Colonic mucosa (tissue), 4 donors: ENCODE data around the gene CACNA1S. TPM values are rescaled to one million over a fixed set of nuclear protein-coding genes. Genes with fewer than 3 reads are reported as not detected.

Source experiments
- DNase-seq: peaks from one replicate; pipeline ENCODE4 v3.0.0-alpha.2; 2020
- H3K27ac ChIP-seq: fragments of 200-600 bp; one replicate; pipeline ENCODE4 v1.8.0; 2021
- H3K27me3 ChIP-seq: fragments of 200-600 bp; one replicate; pipeline ENCODE4 v1.8.0; 2021
- H3K36me3 ChIP-seq: fragments of 200-600 bp; one replicate; pipeline ENCODE4 v1.8.0; 2021
- H3K4me1 ChIP-seq: fragments of 200-600 bp; one replicate; pipeline ENCODE4 v1.8.0; 2021; ENCODE audit warnings: mild to moderate bottlenecking
- H3K4me3 ChIP-seq: fragments of 200-600 bp; one replicate; pipeline ENCODE4 v1.8.0; 2021
- H3K9ac ChIP-seq, 2 donors: one replicate each; pipeline ENCODE4 v1.7.0; 2013; ENCODE audit warnings: control low read depth in 2 of 2, low read depth in 2 of 2, low read length in 2 of 2
- H3K9me3 ChIP-seq: fragments of 200-600 bp; one replicate; pipeline ENCODE4 v1.8.0; 2021
- CTCF ChIP-seq: fragments of 200-600 bp; IDR thresholded peaks from one replicate; pipeline ENCODE4 v1.8.0; 2022; ENCODE audit warnings: antibody characterized with exemption, mild to moderate bottlenecking
- intact Hi-C: fragments of 100-400 bp; cut with DNase I; formaldehyde crosslinking; loops from one replicate; pipeline ENCODE4 v1.14.1; 2022
- total RNA-seq, 2 donors: library from RNA; stranded (reverse); fragmentation: NEBNext Ultra II Directional in 1 of 2; extraction: Animal tissue kit (Norgen Biotek cat#: 25700) in 1 of 2; gene quantifications; one replicate each; pipeline ENCODE4 v1.2.1, GENCODE V29; 2021
- donor health status: healthy.
- donor health status: DM: no; HTN: no; CAD: no.
- donor health status: DM: no; HTN: no; CAD: no.

CACNA1S gene
- total RNA-seq, 2 donors from 2014 or later: not detected

- H3K9ac ChIP-seq: no peak overlapping the region
- intact Hi-C loops: no loop called here
- H3K9me3 ChIP-seq: no peaks in the 10 kb centered on the region
- no peak overlapping the region for H3K27ac ChIP-seq
- H3K36me3 ChIP-seq: no peaks in the 10 kb centered on the region
- no peak for TF ChIP-seq CTCF
- no peaks in the 10 kb centered on the region for H3K4me1 ChIP-seq
- no peaks in the 10 kb centered on the region for H3K27me3 ChIP-seq
- no peak overlapping the region for H3K4me3 ChIP-seq
- DNase-seq: no peak
Measured at GRCh38 chr1:201142849-201143725, 30.9 kb upstream of the CACNA1S start.

GRCh38 chr1:201142011-201142848 is 30.0 kb upstream of the CACNA1S start:
- Histone ChIP-seq H3K4me1 (no peaks in the 10 kb centered on the region), H3K27ac (no peak overlapping the region), H3K27me3 (no peaks in the 10 kb centered on the region), H3K4me3 (no peak overlapping the region), H3K36me3 (no peaks in the 10 kb centered on the region), H3K9me3 (no peaks in the 10 kb centered on the region), H3K9ac (no peak overlapping the region)
- TF ChIP-seq CTCF: no peak
- peak; percentile 27 for DNase-seq
- intact Hi-C loops: no loop called here

- no peaks in the 10 kb centered on the region for H3K4me1 ChIP-seq
Measured at GRCh38 chr1:201141418-201141817, 29.2 kb upstream of the CACNA1S start.

GRCh38 chr1:201140941-201141260 is 28.7 kb upstream of the CACNA1S start:
- H3K27me3 ChIP-seq: no peaks in the 10 kb centered on the region
- H3K9ac ChIP-seq: no peak overlapping the region
- no peak for DNase-seq
- intact Hi-C loops: no loop called here
- no peak overlapping the region for H3K27ac ChIP-seq
- no peak overlapping the region for H3K4me3 ChIP-seq
- no peaks in the 10 kb centered on the region for H3K9me3 ChIP-seq
- H3K36me3 ChIP-seq: no peaks in the 10 kb centered on the region
- no peak for TF ChIP-seq CTCF
- H3K4me1 ChIP-seq: no peaks in the 10 kb centered on the region

More at GRCh38 chr1:201141418-201141817, 29.2 kb upstream of the CACNA1S start:
- Histone ChIP-seq H3K27me3 (no peaks in the 10 kb centered on the region), H3K9me3 (no peaks in the 10 kb centered on the region), H3K4me3 (no peak overlapping the region), H3K9ac (no peak overlapping the region), H3K36me3 (no peaks in the 10 kb centered on the region), H3K27ac (no peak overlapping the region)
- intact Hi-C loops: no loop called here
- no peak for TF ChIP-seq CTCF
- DNase-seq: no peak

- Histone ChIP-seq H3K4me1 (no peaks in the 10 kb centered on the region), H3K27me3 (no peaks in the 10 kb centered on the region), H3K36me3 (no peaks in the 10 kb centered on the region), H3K27ac (no peak overlapping the region), H3K9me3 (no peaks in the 10 kb centered on the region), H3K4me3 (no peak overlapping the region), H3K9ac (no peak overlapping the region)
- no peak for DNase-seq
- no peak for TF ChIP-seq CTCF
- intact Hi-C loops: no loop called here
Measured at GRCh38 chr1:201140235-201140940, 28.2 kb upstream of the CACNA1S start.
